HG02623 (cell line): ENCODE measurements around the gene PAX9.

Experiments
- ATAC-seq: cut with Tn5 transposase; IDR thresholded peaks from one replicate; pipeline ENCODE4 v1.9.1; 2021; ENCODE audit warnings: moderate library complexity; ENCODE audit not compliant: unreplicated experiment

PAX9 gene

GRCh38 chr14:36655963-36656686 lies 5.5 kb upstream of the PAX9 start:
- no peak for ATAC-seq

- ATAC-seq: no peak
Observed at GRCh38 chr14:36656687-36657398, 4.8 kb upstream of the PAX9 start.

DNA sequence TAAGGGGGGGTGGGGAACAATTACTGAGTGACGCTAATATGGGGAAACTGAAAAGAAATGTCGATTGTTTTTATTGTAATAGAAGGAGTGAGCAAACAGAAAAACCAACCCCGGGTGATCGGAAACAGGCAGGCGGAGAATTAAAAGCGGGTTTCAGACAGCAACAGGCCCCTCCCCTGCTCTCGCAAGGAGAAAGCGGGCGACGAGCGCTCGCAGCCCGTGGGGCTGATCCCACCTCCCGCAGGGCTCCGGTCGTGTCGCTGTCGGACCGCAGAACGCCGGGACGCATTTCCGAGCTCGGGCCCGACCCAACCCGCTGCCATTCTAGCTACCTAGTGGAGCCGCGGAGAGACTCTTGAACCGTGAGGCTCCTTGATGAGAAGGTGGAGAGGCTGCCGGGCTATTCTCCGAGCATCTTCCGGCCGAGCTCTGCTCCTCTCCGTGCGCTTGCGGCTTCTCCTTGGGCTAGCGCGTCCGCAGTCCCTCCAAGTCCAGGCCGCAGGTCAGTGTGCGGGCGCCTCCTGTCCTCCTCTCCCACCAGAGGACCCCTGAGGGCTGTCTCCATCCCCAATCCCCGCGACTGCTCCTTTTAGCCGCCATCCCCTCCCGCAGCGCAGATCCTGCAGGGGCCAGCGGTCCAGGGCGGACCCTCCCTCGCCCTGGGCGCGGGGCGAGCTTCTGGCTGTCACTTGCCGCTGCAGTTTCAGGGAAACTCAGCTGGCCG lies 4.1 kb upstream of the PAX9 start:
- no peak for ATAC-seq

DNA sequence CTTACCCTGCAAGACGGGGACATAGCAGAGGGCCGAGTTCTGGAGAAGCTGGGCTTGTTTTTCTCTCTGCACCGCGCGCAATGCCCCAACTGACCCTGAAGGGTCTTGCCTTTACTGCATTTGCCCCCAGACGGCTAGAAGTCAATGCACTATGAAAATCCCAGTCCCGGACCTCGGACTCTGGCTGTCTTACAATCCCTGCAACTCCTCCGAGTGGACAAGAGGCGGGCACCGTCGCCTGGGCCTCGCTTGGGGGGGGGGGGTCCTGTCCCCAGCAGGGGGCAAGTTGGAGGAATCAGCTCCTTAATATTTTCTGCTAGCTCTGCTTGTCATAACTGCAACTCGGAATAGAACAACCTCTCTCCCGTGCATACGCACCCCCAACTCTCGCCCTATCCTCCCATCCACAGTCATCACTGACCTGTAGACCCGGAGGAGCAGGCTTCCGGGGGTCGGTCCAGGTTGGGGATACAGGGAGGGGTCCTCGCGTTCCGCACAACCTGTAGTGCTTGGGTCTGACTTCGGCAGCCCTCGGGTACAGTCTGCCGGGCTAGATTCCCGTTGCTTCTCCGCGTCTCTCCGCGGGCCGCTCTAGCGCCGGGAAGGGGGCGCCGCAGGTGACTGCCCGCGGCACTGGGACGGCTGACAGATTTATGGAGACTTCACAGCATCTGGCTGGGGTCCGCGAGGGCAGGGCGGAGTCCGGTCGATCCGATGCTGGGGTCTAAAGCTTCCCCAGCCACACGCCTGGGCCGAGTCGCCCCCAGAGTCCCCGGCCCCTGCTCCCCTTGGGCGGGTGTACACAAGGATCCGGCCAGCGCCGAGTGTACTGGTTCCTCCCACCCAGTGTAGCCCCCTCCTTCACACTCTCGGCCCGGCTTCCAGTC lies 3.3 kb upstream of the PAX9 start:
- ATAC-seq: no peak

DNA sequence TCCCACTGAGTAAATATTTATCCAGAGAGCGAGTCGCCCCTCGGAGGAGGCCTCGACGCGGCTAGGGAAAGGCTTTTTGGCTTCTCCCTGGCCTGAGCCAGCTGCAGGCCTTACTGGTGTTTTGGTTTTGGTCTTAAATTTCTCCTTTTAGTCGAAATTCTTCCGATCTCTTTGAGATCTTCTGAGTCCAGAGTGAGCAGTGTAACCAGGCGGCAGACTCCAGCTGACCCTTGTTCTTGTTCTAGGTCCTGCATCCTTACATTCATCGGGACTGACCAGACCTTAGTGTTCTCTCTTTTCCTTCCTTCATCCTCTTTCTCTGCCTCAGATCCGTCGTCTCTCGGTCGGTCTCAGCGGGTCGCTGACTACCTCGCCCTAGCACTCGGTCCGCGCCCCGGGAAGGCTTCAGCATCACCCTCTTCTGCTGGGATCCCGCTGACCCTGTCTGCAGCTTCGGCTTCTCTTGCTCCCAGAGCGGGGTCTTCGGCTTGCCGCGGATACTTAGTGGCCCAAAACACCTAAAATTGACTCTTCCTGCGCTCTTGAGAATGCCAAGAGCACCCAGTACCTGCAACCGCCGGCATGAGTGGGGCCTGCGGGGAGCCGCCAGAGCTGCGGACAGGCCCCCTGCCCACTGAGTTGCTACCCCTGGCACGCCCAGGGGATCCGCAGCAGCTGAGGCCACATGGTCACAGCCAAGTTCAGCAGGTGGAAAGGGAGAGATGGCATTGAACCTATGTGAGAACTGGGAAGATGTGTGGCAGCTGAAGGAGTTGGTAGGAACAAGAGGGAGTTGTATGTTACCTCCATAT lies 2.4 kb upstream of the PAX9 start:
- ATAC-seq: no peak

DNA sequence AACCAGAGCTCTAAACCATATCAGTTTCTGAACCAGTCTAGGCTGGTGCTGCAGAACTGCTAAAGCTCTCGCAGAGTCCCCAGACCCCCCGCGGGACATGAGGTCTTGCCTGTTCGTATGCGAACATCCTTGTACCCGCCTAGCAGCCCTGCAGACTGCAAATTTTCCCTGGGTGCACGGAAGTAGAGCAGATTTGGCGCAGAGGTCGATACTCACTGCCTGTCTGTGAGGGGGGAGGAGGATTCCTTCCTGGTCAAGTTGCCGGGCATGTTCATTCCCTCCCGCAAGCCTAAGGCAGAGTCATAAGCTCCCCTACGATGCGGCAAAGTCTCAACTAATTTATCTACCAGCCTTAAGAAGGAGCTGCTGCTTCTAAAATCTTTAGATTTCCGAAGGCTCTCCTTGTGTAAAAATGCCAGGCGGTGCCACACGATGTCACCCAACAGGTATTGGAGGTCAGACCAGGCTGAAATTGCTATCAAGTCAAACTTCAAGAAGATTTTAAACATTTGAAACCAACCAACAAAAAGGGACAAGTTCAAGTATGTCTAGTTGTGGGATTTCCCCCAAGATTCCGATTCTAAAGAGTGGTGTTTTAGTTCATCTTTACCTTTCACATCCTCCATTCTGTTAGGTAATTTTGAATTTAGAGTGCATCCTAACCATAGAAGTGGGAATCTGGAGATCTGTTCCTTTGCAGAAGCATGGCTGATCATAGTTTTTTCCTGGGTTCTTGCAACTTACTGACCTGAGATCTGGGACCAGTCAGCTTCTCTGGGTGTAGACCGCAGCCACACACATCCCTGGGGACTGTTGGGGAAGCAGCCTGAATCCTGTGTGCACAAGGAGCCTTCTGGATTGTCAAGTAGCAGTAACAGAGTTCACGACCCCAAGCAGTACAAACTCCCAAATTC lies 1.6 kb upstream of the PAX9 start:
- no peak for ATAC-seq

DNA sequence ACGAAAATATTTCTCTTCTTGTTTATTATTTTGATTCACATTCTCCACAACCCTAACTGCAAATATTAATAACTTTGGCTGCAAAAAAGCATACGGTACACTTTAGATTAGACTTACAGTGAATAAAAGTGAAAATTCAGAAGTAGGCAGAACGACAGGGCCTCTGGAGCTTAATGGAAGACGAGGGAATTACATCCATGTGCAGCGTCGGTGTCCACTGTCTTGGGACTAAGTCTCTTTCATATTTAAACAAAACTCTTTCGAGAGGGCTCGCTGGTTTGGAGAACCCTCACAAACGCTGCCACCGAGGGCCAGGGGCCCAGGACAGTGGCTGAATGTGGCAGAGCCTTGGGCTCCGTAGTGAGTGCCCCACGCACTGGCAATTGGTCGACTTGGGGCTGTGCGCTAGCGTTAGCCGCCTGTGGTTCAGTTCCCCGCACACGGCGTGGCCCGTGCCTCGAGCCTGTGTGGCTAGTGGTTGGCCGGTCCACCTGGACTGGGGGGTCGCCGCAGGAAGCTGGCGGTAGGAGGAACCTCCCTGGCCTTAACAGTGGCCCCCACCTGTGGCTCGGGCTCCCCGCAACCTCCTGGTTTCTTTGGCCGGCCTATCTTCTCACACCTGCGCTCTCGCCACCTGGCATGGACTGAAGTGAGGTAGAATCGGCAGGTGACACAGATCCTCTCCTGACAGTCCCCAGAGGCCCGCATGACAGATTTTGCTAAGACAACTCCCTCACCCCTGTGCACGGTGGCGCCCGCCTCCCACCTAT lies 739 bp upstream of the PAX9 start:
- no peak for ATAC-seq

DNA sequence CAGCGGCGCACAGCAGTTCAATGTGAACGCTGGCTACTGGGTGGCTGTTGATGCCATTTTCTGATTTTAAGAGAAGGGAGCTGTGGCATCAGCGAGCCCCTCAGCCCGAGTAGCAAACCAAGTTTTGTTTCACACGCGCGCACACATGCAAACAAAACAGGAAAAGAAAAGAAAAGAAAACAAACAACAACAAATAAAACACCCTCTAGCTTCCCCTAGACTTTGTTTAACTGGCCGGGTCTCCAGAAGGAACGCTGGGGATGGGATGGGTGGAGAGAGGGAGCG lies 540 bp downstream of the PAX9 start:
- ATAC-seq: no peak

GRCh38 chr14:36662543-36663403 lies 1.1 kb downstream of the PAX9 start:
- no peak for ATAC-seq

DNA sequence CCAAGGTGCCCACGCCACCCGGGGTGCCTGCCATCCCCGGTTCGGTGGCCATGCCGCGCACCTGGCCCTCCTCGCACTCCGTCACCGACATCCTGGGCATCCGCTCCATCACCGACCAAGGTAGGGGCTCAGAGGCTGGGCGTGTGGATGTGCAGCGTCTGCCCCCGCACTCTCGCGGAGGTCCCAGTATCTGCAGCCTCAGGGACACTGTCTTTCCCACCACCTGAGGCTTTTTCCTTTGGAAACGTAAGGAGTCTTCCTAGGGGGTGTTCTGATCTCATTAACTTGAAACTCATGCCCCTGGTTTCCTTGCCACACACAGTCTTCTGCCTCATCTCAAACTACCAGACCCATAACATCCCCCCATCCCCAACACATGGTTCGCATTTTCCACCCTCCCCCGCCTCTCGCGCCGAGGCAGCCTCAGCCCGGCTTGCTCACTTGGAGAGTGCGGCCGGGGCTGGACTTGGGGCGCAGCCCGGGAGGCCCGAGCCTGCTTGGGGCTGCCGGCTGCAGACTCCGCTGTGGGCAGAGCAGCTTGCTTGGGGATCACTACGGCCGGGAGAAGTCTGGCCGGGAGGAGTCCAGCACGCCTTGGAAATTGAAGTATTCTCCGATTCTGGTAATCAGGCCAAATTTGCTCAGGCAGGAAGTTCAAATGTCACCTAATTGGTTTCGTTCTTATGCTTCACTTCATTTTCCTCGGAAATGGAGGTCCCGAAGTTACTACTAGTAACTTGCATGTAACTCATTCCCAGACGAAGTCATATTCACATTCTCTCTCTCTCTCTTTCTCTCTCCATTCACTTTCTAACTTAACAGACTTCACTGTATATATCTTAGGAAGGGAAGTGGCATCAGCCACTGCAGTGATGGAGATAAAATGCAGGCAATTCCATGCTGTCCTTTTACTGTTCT lies 2.0 kb downstream of the PAX9 start:
- ATAC-seq: no peak

GRCh38 chr14:36664322-36665193 lies 2.9 kb downstream of the PAX9 start:
- ATAC-seq: no peak

GRCh38 chr14:36665887-36666415 lies 4.3 kb downstream of the PAX9 start:
- no peak for ATAC-seq

DNA sequence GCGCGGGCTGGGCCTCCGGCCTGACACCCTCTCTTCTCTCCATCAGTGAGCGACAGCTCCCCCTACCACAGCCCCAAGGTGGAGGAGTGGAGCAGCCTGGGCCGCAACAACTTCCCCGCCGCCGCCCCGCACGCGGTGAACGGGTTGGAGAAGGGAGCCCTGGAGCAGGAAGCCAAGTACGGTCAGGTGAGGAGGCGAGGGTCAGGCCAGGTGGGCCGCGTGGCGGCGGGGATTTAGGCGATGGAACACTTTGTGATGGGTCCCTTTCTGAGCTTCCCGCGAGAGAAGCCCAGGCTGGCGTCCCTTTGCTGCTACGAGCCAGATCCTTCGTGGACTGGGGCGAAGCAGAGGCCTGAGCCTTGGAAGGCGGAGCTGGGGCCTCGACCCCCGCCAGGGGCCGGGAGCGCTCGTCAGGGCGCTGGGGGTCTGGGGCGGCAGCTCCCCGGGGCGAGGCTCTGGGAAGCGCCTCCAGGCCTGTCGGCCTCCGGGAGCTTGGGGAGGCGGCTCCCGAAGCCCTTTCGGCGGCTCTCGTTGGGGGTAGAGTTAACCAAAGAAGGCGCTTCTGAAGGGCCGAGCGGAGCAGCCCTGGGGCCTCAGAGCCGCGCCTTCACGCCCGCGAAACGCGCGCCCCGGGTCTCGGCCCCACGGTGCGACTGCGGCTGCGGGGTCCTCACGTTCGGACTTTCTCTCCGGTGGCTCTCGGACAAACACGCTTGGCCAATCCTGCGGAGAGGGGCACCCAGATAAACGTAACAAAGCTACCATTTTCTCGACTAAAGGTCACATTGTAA lies 5.0 kb downstream of the PAX9 start:
- no peak for ATAC-seq

DNA sequence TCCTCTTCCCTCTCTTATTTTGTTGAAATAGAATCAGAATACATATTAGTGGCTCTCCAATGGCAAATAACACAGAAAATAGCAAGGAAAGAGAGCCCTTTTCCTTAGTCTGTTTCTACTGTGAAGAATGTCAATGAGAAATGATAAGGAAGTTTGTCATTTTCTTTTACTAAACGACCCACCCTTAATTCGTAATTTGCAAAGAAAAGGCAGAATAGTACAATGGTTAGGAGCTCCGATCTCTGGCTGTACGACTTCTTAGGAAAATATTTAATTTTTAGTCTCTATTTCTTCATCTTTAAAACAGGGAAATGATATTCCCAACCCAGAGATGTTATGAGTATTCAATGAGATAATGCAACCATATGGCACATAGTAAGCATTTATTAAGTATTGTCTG lies 6.0 kb downstream of the PAX9 start:
- no peak for ATAC-seq

DNA sequence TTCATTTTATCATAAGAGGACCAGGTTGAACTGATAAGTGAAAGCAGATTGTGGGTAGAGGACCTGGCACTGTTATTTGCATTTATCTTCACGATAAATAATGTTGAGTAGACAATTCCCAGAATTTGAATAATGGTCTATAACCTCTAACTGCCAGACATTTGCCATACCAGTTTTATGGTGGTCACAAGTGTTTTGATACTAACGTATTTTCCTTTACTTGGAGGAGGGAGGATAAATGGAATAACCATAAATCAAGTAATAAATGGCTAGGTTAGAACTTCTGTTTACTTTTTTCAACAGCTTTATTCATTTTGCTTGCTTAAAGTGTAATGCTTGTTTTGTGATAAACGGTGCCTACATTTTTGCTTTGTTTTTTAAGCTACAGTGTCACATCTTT lies 9.5 kb downstream of the PAX9 start:
- no peak for ATAC-seq
